LNCaP clone FGC (cell line): Measurements from ENCODE around the gene EFCAB9.

Experiments used
- DNase-seq: peaks from one replicate; pipeline ENCODE4 v3.0.0-alpha.2; 2011; ENCODE audit warnings: low read depth
- H3K4me3 ChIP-seq: 2 replicates; pipeline ENCODE4 v1.5.1; 2011; ENCODE audit warnings: mild to moderate bottlenecking, low read depth, low read length, control low read depth
- CTCF ChIP-seq: IDR thresholded peaks from 2 replicates; pipeline ENCODE4 v1.5.1; 2012; ENCODE audit warnings: mild to moderate bottlenecking; ENCODE audit not compliant: control insufficient read depth, insufficient read depth; ENCODE audit errors: extremely low read depth

Gene EFCAB9

DNA sequence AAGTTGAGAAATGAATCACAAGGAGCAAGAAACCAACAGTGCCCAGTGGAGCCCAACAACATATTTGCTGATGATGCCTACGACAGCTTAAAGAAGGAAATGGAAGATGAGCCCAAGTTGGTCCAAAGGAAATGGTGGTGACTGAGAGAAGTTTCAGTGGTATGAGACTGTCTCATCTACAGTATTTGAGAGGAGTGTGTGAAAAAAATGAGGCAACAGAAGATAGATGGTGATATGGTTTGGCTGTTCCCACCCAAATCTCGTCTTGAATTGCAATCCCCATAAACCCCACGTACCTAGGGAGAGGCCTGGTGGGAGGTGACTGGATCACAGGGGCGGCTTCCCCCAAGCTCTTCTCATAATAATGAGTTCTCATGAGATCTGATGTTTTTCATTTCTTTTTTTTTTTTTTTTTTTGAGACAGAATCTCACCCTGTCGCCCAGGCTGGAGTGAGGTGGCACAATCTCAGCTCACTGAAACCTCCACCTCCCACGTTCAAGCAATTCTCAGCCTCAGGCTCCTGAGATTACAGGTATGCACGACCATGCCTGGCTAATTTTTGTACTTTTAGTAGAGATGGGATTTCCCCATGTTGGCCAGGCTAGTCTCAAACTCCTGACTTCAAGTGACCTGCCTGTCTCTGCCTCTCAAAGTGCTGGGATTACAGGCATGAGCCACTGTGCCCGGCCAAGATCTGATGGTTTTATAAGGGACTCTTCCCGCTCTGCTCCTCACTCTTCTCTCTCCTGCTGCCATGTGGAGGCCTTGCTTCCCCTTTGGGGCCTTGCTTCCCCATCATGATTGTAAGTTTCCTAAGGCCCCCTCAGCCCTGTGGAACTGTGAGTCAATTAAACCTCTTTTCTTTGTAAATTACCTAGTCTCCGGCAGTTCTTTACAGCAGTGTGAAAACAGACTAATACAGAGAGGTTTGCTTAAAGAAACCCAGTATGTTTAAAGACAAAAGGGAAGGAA, 30.2 kb downstream of the EFCAB9 start:
- TF ChIP-seq CTCF: no peak

DNA sequence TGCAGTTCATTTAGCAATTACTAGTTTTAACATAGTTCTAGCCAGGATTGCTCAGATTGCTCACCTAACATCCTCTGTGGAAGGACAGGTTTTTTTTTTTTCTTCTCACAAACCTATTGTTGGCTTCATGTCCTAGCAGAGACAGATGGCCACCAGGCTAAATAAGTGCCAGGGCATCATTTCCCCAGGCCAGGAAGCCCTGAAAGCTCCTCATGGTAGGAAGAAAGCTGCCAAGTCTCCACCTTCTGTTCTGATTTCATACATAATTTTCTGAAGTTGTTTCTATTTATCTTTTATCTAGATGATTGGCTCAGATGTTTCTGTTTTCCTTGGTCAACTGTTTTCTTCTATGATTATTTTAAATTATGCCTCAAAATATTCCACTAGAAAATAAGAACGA, 31.0 kb downstream of the EFCAB9 start:
- TF ChIP-seq CTCF: no peak
- no peak overlapping the region for H3K4me3 ChIP-seq
- DNase-seq: no peak

More for the DNA sequence above, 30.2 kb downstream of the EFCAB9 start:
- no peak for DNase-seq
- H3K4me3 ChIP-seq: no peak overlapping the region

DNA sequence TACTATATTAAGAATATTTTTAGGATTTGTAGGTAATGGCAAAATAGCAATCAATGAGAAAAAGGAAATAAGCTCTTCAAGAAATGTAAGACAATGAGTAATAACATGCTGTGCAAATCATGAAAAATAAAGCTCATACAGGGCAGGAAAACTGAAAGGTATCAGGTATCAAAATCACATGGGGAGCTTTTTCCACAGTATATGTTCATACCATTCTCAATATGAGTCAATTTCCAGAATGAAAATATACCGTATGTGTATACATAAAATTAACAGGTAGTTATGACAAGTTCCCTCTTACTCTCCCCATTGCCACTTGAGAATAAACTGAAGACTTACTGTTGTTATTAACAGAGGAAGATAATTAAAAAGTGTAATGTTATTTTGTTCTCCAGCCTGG, 35.9 kb downstream of the EFCAB9 start:
- no peak for DNase-seq
- no peak overlapping the region for H3K4me3 ChIP-seq
- TF ChIP-seq CTCF: no peak

DNA sequence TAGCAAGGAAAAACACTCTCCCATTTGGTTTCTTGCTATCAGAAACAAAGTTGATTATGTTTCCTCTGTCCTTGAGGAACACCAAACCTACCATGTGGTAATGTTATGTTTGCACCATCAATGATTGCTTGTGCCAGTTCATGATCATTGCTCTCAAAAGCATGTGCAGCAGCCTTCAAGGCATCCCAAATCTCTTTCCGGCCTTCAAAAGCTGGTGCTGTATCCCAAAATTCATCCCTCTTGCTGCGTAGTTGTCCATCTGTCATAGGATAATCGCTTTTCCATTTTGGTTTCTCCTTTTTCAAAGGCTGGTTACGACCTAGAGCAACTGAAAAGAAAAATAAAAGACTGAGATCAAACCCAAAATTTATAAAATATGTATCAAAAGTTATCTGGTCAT, 40.1 kb downstream of the EFCAB9 start:
- TF ChIP-seq CTCF: no peak
- no peak for DNase-seq

GRCh38 chr5:172235132-172235780, 41.3 kb downstream of the EFCAB9 start:
- TF ChIP-seq CTCF: no peak
- H3K4me3 ChIP-seq: no peak overlapping the region
- DNase-seq: no peak

More for the DNA sequence above, 40.1 kb downstream of the EFCAB9 start:
- H3K4me3 ChIP-seq: no peak overlapping the region

GRCh38 chr5:172235827-172236736, 42.1 kb downstream of the EFCAB9 start:
- H3K4me3 ChIP-seq: no peak overlapping the region
- no peak for DNase-seq
- TF ChIP-seq CTCF: no peak
